Measurements from ENCODE around the gene DOCK1.
"Not testable (repeated sequence)": the region's sequence is repeated elsewhere in the genome, so short reads cannot be mapped to it uniquely, and the experiment has no call there.

Gene DOCK1

DNA sequence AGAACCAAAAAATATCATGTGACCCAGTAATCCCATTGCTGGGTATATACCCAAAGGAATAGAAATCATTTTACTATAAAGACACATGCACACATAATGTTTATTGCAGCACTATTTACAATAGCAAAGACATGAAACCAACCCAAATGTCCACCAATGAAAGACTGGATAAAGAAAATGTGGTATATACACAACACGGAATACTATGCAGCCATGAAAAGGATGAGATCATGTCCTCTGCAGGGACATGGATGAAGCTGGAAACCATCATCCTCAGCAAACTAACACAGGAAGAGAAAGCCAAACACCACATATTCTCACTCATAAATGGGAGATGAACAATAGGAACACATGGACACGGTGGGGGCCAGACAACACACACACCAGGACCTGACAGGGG is 5.7 kb upstream of the DOCK1 start:
- not testable (repeated sequence) for H3K27ac ChIP-seq

DNA sequence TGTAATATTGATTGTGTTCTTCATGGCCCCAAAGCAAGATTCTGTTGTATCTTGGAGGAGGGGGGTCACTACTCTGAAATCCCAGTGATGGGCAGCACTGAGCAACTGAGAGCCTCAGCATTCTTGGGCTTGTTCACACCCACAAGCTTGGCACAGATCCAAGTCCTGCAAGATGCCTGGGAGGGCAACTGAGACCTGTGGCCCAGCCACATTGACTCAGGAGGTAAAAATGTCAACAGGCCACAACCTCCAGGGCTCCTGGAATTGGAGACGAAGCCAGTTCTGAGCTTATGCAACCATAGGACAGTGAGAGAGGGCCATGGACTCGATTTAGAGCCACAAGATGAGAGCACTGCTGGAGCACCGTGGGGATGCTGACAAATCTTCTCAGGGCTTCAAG is 3.1 kb upstream of the DOCK1 start:
- DNase-seq (ENCODE audit: low read depth, low spot score), result peak; percentile 73
- peak overlapping the region; percentile 52 for H3K27ac ChIP-seq

More for the DNA sequence above, 5.7 kb upstream of the DOCK1 start:
- DNase-seq (ENCODE audit: low read depth, low spot score), result not testable (repeated sequence)

- H3K27ac ChIP-seq, result no peak overlapping the region
- no peak for DNase-seq (ENCODE audit: low read depth, low spot score)
Observed at GRCh38 chr10:126903656-126904360, 1.4 kb upstream of the DOCK1 start.

- H3K27ac ChIP-seq, result no peak overlapping the region
- no peak for DNase-seq (ENCODE audit: low read depth, low spot score)
Observed at GRCh38 chr10:126904516-126904817, 761 bp upstream of the DOCK1 start.

GRCh38 chr10:126905776-126906703 is 812 bp downstream of the DOCK1 start:
- DNase-seq (ENCODE audit: low read depth, low spot score), result no peak
- H3K27ac ChIP-seq, result peak overlapping the region; percentile 56

GRCh38 chr10:126906704-126907422 is 1.6 kb downstream of the DOCK1 start:
- no peak overlapping the region for H3K27ac ChIP-seq

DNA sequence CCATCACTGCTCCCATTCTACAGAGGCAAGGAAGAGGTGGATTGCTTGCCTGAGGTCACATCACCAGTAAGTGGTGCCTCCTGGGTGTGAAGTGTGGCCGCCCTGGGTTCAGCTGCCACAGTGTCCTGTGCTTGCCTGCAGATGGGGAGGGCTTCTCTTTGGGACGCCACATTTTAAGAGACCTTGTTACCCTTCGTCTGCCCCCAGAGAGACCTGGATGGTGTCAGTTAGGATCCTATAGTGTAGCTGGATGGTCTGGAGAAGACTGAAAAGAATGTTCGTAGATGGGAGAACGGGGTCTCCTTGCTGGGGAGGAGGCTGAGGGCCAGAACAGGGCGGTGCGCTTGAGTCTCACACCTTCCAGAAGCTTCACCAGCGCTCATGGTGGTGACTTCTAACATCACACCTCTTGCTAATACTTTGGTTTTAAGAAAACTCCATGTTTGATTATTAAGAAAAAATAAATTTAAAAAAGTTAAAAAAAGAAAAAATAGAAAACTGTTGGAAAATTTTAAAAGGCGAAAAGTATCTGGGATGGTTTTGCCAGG is 2.3 kb downstream of the DOCK1 start:
- no peak overlapping the region for H3K27ac ChIP-seq
- DNase-seq (ENCODE audit: low read depth, low spot score), result no peak

More at GRCh38 chr10:126906704-126907422, 1.6 kb downstream of the DOCK1 start:
- no peak for DNase-seq (ENCODE audit: low read depth, low spot score)

DNA sequence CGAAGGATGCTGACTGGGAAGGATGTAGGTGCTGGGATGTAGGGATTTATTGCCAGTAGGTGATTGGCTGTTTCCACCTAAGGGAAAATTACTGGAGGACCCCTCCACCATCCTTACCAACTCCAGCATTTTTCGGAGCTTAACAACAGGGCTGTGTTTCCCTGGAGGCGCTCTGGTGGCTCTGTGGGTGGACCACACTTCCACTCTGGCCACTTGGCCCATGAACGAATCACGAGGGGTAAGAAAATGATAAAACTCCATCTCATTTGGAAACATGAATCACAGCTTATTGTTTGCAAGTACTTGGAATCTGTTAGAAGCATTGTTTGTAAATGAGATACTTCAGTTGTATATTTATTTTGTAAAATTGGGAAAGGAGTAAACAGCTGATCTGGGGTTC is 3.0 kb downstream of the DOCK1 start:
- DNase-seq (ENCODE audit: low read depth, low spot score), result no peak
- H3K27ac ChIP-seq, result no peak overlapping the region

DNA sequence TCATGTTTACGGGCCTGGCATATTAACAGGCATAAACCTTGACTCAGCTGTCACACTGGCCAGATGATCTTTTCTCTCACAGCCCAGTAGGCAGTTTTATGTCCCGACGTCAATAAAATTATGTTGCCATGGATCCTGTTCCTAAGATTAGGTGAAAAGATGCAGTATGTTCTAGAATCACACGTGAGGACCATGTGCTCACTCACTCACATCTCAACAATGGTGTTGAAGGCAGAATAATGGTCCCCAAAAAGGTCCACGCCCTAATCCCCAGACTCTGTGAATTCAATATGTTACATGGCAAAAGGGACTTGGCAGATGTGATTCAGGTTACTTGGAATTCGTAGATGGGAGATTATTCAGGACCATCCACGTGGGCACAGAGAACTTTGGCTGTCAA is 3.5 kb downstream of the DOCK1 start:
- DNase-seq (ENCODE audit: low read depth, low spot score), result no peak
- no peak overlapping the region for H3K27ac ChIP-seq

DNA sequence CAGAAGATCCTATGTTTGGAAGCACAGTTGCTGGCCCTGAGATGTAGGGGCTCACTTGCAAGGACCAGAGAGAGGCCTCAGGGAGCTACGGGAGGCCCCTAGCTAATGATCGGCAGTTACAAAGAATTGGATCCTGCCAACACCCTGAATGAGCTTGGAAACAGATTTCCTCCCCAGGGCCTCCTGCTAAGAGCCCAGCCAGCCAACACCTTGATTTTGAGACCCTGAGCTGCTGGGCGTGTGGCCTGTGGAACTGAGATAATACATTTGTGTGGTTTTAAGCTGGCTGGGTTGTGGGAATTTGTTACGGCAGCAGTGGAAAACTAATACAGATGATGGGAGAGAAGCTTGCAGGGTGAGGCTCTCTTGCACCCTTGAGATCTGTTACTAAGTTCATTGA is 3.9 kb downstream of the DOCK1 start:
- no peak for DNase-seq (ENCODE audit: low read depth, low spot score)
- H3K27ac ChIP-seq, result no peak overlapping the region

DNA sequence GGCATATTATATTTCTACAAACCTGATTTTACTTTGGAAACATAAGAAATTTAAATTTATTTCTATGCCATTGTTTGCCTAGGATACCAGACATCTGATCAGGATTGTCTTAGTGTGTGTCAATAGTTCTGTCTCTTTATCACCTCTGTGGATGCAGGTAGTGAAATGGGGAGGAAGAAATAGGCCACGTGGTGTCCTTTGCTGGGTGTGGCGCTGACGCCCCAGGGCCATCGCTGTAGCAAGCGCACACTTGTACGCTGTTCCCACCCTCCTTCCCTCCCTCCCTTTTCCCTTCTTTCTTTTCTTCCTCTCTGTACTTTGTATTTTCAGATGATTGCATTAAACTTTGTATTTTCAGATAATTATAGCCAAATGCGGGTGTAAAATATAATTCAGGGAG is 5.0 kb downstream of the DOCK1 start:
- H3K27ac ChIP-seq, result peak overlapping the region; percentile 1
- DNase-seq (ENCODE audit: low read depth, low spot score), result no peak

GRCh38 chr10:126910798-126911197 is 5.6 kb downstream of the DOCK1 start:
- peak overlapping the region; percentile 1 for H3K27ac ChIP-seq

GRCh38 chr10:126911301-126911700 is 6.1 kb downstream of the DOCK1 start:
- H3K27ac ChIP-seq, result no peak overlapping the region
- DNase-seq (ENCODE audit: low read depth, low spot score), result no peak

More at GRCh38 chr10:126910798-126911197, 5.6 kb downstream of the DOCK1 start:
- DNase-seq (ENCODE audit: low read depth, low spot score), result no peak

DNA sequence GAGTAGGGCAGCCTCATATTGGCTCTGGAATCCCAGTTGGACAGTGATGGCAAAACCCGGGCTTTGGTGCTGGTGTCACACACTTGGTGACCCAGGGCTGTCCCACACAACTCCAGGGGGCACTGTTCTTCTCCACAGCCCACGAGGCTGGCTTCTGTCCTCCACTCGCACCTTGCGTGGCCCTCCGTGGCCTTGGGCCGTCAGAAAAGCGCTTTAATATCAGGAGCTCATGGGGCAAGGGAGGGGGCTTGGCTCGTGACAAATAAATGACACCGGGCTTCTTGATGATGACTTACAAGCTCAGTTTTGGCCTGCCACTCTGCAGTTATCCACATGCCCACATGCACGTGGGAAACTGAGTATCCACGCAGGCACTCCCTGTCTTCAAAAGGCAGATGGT is 8.1 kb downstream of the DOCK1 start:
- no peak for DNase-seq (ENCODE audit: low read depth, low spot score)

GRCh38 chr10:126914561-126914960 is 9.3 kb downstream of the DOCK1 start:
- DNase-seq (ENCODE audit: low read depth, low spot score), result no peak
- H3K27ac ChIP-seq, result no peak overlapping the region

More for the DNA sequence above, 8.1 kb downstream of the DOCK1 start:
- no peak overlapping the region for H3K27ac ChIP-seq

DNA sequence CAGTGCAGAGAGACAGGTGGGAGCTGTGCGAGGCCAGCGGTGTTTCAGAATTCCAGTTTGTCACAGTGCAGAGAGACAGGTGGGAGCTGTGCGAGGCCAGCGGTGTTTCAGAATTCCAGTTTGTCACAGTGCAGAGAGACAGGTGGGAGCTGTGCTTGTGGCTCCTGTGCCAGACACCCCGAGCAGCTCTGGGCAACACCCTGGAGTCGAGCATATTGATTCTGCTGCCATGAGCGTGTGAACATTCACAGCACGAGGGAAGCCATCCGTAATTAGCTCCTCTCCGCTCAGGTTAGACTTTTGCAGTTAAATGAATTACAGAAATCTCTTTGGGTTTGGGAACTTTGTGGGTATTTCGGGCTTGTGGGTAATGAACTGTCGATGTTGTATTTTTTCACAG is 11.7 kb downstream of the DOCK1 start:
- not testable (repeated sequence) for DNase-seq (ENCODE audit: low read depth, low spot score); H3K27ac ChIP-seq

DNA sequence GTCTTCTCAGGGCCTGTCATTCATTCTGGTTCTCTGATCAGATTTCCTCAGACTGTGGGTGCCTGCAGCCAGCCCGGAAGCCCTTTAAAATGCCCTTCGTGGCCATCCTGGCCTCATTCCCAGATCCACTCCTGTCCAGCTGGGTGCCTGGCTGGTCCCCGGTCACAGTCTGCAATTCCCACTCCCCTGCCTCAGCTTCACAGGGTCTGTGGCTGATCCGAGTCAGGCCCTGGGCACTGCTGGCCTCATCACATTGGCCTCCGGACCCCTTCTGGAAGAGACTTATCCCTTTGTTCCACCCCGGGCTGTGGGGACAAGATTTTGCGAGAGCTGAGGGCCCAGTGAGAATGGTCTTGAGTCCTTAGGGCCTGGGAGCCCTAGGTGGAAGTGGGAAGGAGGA is 12.1 kb downstream of the DOCK1 start:
- no peak for DNase-seq (ENCODE audit: low read depth, low spot score)
- H3K27ac ChIP-seq, result no peak overlapping the region

GRCh38 chr10:126917975-126918908 is 13.0 kb downstream of the DOCK1 start:
- no peak for DNase-seq (ENCODE audit: low read depth, low spot score)
- no peak overlapping the region for H3K27ac ChIP-seq

DNA sequence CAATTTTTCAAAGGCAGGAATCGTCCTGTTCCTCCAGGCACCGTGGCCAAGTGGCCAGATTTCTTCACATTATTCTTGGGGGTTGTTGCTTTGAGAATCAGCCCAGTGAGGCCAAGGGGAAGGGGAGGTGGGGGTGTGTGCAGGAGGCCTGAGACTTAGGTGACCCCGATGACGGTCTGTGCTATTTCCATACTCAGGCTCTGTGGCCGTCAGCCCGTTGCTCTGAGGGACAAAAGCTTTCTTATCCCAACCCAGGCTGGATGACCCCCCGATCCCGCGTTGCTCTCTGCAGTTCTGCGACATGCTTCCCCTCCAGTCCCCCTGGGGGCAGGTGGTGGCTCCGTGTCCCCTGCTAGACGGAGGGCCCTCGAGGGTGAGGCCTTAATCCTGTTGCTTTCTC is 14.2 kb downstream of the DOCK1 start:
- H3K27ac ChIP-seq, result no peak overlapping the region

GRCh38 chr10:126921162-126921561 is 15.9 kb downstream of the DOCK1 start:
- no peak for DNase-seq (ENCODE audit: low read depth, low spot score)

More for the DNA sequence above, 14.2 kb downstream of the DOCK1 start:
- DNase-seq (ENCODE audit: low read depth, low spot score), result no peak

More at GRCh38 chr10:126921162-126921561, 15.9 kb downstream of the DOCK1 start:
- H3K27ac ChIP-seq, result no peak overlapping the region
